Measurements from ENCODE around the gene GAS2. TPM values are rescaled to one million over a fixed set of nuclear protein-coding genes. Genes with fewer than 3 reads are reported as not detected.

GAS2 gene
- total RNA-seq, 1 donor from 2014 or later, result 27.0 TPM

GRCh38 chr11:22627421-22627820 is 39.0 kb upstream of the GAS2 start:
- intact Hi-C loops (cut with DNase I), result loop anchor here (5.0 kb wide), 1 partner anchor 200 kb away; the partner anchor contains the start of gene SVIP
- no peaks in the 10 kb centered on the region for H3K27me3 ChIP-seq
- H3K4me3 ChIP-seq, result no peak overlapping the region
- H3K36me3 ChIP-seq, result no peaks in the 10 kb centered on the region
- H3K4me1 ChIP-seq, result peaks cover 3 to 8% of the 10 kb centered on the region in 2 donors
- H3K9me3 ChIP-seq, result no peaks in the 10 kb centered on the region
- TF ChIP-seq CTCF (IDR thresholded peaks at IDR 0.05), result no peak
- DNase-seq (ENCODE audit: low spot score in 2 of 2), result no peak
- no peak overlapping the region for H3K27ac ChIP-seq

- no peak for DNase-seq (ENCODE audit: low spot score in 2 of 2)
- Histone ChIP-seq H3K9me3 (no peaks in the 10 kb centered on the region), H3K4me1 (no peaks in the 10 kb centered on the region), H3K27me3 (no peaks in the 10 kb centered on the region), H3K4me3 (no peak overlapping the region), H3K27ac (no peak overlapping the region), H3K36me3 (no peaks in the 10 kb centered on the region)
- intact Hi-C loops (cut with DNase I), result no loop called here
- no peak for TF ChIP-seq CTCF (IDR thresholded peaks at IDR 0.05)
These were observed 33.0 kb upstream of the GAS2 start for GRCh38 chr11:22633354-22633902.

- Histone ChIP-seq H3K36me3 (no peaks in the 10 kb centered on the region), H3K4me1 (no peaks in the 10 kb centered on the region), H3K9me3 (no peaks in the 10 kb centered on the region), H3K4me3 (no peak overlapping the region), H3K27me3 (no peaks in the 10 kb centered on the region), H3K27ac (no peak overlapping the region)
- TF ChIP-seq CTCF (IDR thresholded peaks at IDR 0.05), result no peak
- no peak for DNase-seq (ENCODE audit: low spot score in 2 of 2)
- intact Hi-C loops (cut with DNase I), result no loop called here
These were observed 31.3 kb upstream of the GAS2 start for GRCh38 chr11:22634897-22635629.

GRCh38 chr11:22635689-22636088 is 30.7 kb upstream of the GAS2 start:
- Histone ChIP-seq H3K27ac (no peak overlapping the region), H3K27me3 (no peaks in the 10 kb centered on the region), H3K4me3 (no peak overlapping the region), H3K4me1 (no peaks in the 10 kb centered on the region), H3K9me3 (no peaks in the 10 kb centered on the region), H3K36me3 (no peaks in the 10 kb centered on the region)
- intact Hi-C loops (cut with DNase I), result no loop called here
- DNase-seq (ENCODE audit: low spot score in 2 of 2), result no peak
- TF ChIP-seq CTCF (IDR thresholded peaks at IDR 0.05), result no peak

GRCh38 chr11:22640862-22641261 is 25.5 kb upstream of the GAS2 start:
- no peak for TF ChIP-seq CTCF (IDR thresholded peaks at IDR 0.05)
- no peaks in the 10 kb centered on the region for H3K4me1 ChIP-seq
- H3K4me3 ChIP-seq, result no peak overlapping the region
- no peak for DNase-seq (ENCODE audit: low spot score in 2 of 2)
- no peaks in the 10 kb centered on the region for H3K9me3 ChIP-seq
- intact Hi-C loops (cut with DNase I), result no loop called here
- no peaks in the 10 kb centered on the region for H3K27me3 ChIP-seq
- H3K27ac ChIP-seq, result no peak overlapping the region
- no peaks in the 10 kb centered on the region for H3K36me3 ChIP-seq
